CD4-positive, alpha-beta T cell treated with Interleukin-6 for 4 hours (primary cell): ENCODE data around the gene PALM.

ENCODE experiments used
- DNase-seq: peaks from one replicate; pipeline ENCODE4 v3.0.0-alpha.2; 2020; ENCODE audit warnings: mixed read lengths

The PALM gene

DNA sequence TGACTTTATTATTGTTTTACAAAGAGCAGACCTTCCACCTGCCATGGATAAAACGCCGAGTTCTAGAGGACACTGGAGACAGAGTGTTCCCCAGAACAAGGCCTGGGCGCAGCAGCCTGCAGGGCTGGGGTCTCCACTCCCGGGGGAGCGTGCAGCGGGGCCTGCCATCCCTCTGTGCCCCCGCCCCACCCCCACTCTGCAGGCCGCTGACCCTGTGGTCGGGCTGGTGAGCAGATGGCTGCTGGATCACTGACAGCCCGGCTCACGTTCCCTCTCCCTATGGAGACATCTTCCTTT lies 79.9 kb downstream of the PALM start:
- no peak for DNase-seq

DNA sequence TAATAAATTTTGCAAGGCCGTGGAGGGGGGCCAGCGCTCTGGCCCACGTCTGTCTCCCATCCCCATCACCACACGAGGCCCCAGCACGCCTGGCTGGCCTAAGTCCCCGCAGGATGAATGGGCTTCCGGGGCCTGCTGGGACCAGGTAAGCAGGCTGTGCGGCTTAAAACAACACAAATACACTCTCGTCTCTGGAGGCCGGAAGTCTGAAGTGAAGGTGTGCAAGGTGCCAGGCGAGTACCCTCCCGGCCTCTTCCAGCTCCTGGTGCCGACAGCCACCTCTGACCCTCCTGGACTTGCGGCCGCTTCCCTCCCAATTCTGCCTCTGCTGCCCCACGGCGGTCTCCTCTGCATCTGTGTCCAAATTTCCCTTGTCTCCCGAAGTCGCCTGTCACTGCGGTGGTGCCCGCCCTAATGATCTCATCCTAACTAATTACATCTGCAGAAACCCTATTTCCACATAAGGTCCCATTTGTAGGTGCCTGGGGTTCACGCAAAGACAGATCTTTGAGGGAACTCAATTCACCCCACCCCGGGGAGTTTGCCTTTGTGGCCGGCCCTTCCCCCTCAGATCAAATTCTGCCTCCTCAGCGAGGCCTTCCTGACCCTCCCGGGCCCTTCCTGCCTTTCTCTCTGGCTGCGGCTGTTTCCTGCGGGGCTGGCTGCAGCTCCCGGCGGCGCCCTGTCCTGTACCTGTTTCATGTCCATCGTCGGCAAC lies 80.4 kb downstream of the PALM start:
- no peak for DNase-seq

DNA sequence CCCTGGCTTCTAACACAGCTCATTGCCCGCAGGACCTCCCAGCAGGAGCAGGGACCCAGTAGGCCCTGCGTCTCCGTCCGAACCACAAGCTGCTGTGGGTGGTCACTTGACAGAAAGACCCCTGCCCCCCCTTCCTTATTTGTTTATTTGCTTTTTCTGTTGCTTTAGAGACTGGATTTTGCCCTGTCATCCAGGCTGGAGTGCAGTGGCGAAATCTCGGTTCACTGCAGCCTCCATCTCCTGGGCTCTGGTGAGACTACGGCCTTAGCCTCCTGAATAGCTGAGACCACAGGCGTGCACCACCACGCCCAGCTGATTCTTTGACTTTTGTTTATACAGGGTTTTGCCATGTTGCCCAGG lies 80.9 kb downstream of the PALM start:
- DNase-seq: no peak

DNA sequence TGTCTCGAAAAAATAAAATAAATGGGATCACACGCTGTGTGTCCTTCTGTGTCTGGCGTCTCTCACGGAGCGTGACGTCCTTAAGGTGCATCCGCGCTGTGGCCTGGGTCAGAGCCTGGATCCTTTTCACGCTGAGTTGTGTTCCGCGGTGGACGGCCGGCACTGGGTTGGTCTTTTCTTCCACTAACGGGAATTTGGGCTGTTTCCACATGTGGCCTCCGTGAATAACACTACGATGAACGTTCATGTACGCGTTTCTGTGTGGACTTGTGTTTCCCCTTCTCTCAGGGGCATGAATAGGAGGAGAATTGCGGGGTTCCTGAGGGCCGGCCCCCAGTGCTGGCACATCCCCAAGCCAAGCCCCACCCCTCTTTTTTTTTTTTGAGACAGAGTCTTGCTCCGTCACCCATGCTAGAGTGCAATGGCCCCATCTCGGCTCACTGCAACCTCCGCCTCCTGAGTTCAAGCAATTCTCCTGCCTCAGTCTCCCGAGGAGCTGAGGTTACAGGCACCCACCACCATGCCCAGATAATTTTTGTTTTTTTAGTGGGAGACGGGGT lies 82.4 kb downstream of the PALM start:
- DNase-seq: no peak

DNA sequence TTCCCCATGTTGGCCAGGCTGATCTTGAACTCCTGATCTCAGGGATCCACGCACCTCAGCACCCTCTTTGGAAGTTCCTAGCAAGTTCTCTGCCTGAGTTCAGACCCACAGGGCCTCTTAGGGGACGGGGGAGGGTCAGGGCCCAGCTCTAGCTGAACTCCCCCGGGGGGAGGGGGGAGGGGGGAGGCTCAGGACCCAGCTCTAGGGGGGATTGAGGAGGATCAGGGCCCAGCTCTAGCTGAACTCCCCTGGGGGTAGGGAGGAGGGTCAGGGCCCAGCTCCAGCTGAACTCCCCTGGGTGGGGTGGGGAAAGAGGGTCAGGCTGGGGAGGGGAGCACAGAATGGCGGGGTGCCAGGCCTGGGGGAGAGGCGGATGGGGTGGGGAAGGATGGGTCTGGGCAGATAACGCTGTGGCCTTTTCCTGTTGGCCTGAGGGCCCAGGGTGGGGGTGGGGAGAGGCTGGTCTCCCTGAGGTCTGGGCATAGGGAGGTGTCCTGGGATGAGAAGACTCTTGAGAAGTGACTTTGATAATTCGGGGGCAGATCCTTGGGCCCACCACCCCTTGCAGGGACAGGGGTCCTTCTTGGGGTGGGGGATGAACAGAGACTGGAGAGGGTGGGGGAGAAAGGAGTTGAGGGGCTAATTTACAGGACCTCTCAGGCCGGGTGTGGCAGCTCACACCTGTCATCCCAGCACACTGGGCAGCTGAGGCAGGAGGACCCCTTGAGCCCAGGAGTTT lies 83.0 kb downstream of the PALM start:
- DNase-seq: no peak

DNA sequence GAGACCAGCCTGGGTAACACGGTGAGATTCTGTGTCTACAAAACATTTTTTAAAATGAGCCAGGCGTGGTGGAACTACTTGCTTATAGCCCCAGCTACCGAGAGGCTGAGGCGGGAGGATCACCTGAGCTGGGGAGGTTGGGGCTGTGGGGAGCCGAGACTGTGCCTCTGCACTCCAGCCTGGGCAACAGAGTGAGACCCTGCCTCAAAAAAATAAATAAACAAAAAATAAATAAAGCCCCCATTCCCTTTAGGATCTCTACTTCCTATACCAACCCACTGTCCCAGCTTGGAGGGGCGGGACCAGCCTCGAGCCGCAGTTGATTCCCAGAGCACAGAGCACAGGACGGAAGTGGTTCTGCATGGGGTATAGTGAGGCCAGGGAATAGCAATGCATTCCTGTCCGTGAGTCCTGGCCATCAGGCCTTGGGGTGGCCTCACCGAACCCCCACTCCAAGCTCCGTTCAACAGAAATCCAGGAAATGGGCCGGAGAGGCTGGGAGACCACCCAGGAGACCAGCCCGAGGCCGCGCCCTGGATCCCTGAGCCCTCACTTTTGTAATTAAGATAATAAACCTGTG lies 83.7 kb downstream of the PALM start:
- no peak for DNase-seq

DNA sequence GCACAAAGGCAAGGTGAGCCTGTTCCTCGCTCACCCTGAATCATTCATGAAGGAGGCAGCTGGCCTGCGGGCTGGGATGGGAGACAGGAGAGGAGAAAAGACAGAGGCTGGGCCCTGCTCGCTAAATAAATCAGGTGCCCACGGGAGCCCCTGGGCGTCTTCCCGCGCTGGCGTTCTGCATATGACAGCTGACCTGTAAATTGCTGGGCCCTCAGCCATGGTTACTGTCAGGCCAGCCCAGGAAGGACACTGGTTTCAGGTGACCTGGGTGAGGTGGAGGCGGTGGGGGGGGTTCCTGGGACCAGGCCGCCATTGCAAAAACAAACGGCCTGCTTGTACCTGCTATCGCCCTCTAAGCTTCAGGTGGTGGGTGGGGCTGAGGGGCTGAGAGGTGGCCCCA lies 85.1 kb downstream of the PALM start:
- no peak for DNase-seq

DNA sequence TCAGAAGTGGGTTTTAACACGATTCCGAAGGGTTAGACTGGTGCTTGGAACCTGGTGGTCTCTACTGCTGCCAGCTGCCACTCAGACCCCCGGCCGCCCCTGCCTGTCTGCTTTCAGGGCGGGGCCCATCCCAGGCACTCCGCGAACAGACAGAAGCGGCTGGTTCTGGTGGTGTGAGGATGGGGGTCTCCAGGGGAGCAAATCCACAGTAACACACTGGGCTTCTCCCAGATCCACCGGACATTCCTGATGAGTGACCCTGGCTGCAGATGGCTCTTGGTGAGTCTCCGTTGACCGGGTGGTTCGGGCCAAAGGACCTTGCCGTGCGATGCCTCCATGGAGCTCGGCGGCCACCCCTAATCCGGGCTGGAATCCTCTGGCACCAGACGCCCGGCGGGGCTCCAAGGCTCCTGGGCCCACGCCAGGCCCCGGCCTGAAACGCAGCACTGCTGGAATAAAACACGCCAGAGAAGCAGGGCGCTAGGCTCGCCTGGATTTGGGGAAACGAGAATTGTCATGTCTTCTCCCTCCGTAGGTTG lies 86.4 kb downstream of the PALM start:
- DNase-seq: no peak

DNA sequence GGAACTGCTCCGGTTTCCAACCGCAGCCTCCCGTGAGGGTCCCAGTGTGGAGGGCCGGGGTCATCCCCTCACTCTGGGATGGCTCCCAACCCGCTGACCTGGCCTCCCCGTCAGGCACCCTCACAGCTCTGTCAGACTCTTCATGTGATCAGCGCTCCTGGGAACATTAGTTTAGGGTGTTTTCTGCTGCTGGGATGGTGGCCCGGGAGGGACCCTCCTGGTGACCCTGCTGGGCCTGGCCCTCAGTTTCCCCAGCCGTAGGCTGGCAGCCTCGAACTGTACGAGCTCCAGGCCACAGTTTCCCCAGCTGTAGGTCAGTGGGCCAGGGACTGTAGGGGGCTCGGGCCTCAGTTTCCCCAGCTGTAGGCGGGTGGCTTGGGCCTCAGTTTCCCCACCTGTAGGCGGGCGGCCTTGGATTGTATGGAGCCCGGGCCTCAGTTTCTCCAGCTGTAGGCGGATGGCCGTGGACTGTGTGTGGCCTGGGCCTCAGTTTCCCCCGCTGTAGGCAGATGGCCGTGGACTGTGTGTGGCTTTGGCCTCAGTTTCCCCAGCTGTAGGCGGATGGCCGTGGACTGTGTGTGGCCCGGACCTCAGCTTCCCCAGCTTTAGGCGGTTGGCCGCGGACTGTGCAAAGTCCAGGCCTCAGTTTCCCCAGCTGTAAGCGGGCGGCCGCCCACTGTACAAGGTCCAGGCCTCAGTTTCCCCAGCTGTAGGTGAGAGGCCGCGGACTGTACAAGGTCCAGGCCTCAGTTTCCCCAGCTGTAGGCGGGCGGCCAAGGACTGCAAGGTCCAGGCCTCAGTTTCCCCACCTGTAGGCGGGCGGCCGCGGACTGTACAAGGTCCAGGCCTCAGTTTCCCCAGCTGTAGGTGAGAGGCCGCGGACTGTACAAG lies 87.2 kb downstream of the PALM start:
- DNase-seq: no peak

DNA sequence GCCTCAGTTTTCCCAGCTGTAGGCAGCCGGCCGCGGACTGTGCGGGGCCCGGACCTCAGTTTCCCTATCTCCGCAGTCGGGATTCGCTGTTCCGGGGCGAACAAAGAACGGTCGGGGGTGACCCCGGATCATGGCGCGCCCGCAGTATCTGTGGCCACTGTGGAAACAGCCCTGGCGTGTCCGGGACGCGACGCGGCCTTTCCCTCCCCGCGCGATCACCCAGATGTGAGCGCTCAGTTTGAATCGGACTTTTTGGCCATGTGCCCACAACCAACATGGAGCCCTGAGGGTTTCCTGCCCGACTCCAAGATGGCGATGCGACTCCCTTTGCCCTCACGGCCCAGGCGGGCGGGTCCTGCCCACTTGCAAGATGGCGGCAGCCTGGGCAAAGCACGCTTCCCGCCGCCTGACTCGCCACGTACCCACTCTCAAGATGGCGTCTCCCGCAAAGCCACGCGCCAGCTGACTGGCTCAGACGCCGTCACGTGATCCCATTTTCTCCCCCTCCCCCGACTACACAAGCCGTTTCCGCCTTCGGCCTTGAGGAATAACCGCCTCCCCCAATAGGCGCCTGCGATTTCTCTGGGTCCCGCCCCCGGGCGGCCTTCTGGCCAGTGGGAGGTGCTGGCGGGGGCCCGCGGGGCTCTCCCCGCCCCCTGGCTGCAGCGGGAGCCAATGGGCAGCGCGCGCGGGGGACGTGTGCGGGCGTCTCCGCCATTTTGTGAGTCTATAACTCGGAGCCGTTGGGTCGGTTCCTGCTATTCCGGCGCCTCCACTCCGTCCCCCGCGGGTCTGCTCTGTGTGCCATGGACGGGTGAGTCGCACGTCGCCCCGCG lies 88.2 kb downstream of the PALM start, which contains the start of gene PTBP1:
Gene PTBP1 (plus strand): TSS at position 761 of the 836 bp plus-strand sequence. CDS start 46 bp downstream, at position 807.
- DNase-seq: peak; percentile 99
